Suppressor macrophage (primary cell): Measurements from ENCODE around the gene ING5.

ENCODE experiments used
- DNase-seq, 4 experiments: peaks; one replicate each; pipeline ENCODE4 v3.0.0-alpha.2; 2020 to 2022

ING5 gene

DNA sequence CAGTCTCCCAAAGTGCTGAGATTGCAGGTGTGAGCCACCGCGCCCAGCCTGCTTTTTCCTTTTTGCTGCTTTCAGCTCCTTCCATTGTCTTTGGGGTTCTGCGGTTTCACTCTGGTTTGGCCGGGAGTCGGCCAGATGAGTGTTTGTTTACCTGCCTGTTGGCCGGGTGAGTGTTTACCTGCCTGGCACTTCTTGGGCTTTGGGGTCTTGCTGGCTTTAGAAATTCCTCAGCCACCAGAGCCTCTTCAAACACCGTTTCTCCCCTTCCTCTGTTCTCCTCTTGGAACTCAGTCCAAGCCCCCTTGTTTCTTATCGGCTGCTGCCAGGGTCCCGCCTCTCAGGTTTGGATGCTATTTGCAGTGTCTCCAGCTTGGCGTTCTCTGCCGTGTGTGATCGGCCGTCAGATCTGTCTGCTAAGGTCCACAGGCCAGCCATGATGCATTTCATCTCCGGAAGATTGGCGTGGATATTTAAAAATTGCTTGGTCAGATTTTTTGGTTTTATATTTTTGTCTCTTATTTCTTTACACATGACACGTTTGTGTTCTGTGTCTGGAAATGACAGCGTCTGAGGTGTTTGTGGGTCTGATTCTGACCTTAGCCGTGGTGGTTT, 60.6 kb downstream of the ING5 start:
- DNase-seq: no peak

GRCh38 chr2:241762933-241763369, 61.1 kb downstream of the ING5 start:
- no peak for DNase-seq

- DNase-seq: no peak
Observed at GRCh38 chr2:241763551-241764274, 61.9 kb downstream of the ING5 start.

DNA sequence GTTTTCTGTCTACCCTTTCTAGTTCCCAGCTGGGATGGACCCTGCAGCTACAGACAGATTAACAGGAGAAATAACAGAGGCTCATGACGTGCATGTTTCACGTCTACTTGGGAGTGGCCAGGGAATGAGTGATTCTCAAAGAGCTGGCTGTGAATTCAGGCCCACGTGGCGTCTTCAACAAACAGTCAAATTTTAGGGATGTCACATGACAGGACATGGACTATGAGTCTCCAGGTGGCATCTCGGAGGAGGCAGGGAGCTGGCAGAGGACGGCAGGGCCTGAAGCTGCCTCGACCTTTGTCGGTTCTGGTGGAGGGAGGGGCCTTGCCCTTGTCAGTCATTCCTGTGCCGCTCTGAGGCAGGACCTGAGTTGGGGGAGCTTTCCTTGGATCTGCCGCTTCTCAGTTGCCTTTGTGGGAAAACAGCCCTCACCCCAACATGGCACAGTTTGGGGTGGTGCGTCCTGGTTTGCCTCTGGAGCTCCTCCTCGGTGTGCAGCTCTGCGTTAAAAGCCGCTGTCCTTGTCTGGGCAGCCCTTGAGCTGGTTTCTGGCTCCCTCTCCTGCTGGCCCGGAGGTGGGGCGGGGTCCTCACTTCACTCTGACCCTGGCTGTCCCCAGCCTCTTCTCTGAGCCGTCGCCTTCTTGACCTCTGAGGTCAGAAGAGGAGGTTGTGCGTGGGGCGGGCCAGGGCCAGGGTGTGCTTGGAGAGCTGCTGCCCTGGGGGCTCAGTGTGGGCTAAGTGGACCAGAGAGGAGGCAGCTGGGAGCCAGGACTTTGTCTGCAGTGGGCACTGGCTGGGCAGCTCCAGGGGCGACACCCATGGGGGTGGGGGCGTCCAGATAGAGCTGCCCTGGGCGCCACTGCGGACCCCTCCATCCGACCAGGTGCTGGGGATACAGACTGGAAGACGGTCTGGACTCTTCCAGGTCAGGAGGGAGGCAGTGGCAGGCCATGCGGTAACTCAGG, 62.7 kb downstream of the ING5 start:
- no peak for DNase-seq

GRCh38 chr2:241767464-241768250, 65.8 kb downstream of the ING5 start:
- no peak for DNase-seq

DNA sequence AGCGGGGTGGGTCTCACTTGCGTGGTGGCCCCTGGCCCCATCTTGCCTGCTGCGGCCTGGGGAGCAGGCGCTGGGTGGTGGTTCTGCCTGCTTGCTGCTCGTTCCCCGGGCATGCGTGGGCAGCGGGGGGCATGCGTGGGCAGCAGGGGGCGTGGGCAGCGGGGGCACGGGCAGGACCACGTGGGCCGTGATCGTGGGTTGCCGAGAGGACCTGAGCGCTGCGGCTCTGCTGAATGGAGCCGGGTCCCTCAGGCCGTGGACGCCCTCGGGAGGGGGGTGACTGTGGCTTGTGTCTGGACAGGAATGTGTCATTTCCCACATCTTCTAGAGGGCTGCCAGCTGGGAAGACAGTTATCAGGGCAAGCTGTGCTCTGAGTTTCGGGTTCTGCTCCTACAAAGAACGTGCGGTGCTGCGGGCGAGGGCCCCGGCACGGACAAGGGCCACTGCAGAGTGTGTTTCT, 66.4 kb downstream of the ING5 start:
- DNase-seq: no peak

DNA sequence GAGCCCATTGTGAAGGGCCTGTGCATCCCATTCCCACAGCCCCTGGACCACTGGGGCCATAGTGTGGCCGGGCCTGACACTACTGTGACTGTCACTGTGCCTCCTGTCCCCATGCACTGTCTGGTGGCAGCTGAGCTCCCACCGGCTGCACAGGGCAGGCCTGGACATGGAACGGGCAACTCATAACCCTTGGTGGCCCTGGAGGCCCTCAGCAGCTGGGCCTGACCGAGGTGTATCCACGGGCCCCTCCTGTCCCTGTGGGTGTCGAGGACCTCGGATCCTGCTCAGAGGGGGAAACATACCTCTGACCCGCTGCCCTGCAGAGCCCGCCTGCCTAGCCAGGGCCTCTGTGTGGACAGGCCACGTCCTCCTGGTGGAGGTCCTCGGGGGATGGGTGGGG, 67.0 kb downstream of the ING5 start:
- no peak for DNase-seq

GRCh38 chr2:241769819-241770184, 68.0 kb downstream of the ING5 start:
- no peak for DNase-seq

GRCh38 chr2:241770185-241770935, 68.5 kb downstream of the ING5 start:
- no peak for DNase-seq

- no peak for DNase-seq
Observed at GRCh38 chr2:241770936-241771285, 69.1 kb downstream of the ING5 start.

DNA sequence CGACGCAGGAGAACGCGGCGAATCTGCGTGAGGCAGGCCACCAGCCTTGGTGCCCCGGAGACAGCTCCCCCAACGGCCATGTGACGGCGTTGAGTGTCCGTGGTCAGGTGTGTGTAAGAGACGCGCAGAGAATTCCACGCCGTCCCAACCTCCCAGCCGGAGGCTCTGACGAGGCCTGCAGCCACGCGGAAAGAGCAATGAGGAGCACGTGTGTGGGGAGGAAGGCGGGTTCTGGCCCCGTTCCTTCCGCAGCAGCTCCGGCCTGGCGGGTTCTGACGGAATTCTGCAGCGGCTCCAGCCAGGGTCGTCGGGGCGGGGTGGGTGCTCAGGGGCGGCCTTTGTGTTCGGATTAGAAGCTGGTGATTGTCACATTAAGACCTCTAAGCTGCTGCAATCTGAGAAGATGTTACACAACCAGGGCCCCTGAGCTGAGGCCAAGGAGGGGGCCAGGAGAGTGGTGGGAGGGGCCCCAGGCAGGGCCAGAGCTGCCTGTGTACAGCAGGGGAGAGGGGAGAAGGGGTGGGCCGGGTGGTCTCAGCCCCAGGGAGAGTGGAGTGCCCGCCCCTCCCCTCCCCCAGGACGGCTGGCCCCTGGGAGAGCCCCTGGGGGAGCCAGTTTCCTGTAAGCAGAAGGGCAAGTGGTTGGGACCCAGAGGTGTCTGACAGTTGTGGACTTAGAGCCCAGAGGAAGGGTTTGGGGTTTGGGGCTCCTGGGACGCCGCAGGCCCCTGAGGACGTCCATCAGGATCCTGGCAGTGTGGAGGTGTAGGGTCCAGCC, 69.6 kb downstream of the ING5 start:
- no peak for DNase-seq

DNA sequence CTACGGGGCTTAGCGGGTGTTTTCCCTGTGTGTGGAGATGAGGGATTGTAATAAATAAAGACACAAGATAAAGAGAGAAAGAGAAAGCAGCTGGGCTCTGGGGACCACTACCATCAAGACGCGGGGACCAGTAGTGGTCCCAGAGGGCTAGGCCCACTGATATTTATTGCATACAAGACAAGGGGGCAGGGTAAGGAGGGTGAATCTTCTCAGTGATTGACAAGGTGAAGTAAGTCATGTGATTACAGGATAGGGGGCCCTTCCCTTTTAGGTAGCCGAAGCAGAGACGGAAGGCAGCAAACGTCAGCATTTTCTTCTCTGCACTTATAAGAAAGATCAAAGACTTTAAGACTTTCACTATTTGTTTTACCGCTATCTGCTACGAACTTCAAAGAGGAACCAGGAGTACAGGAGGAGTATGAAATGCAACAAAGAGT, 70.2 kb downstream of the ING5 start:
- no peak for DNase-seq

GRCh38 chr2:241773511-241774418, 71.9 kb downstream of the ING5 start:
- DNase-seq: no peak

DNA sequence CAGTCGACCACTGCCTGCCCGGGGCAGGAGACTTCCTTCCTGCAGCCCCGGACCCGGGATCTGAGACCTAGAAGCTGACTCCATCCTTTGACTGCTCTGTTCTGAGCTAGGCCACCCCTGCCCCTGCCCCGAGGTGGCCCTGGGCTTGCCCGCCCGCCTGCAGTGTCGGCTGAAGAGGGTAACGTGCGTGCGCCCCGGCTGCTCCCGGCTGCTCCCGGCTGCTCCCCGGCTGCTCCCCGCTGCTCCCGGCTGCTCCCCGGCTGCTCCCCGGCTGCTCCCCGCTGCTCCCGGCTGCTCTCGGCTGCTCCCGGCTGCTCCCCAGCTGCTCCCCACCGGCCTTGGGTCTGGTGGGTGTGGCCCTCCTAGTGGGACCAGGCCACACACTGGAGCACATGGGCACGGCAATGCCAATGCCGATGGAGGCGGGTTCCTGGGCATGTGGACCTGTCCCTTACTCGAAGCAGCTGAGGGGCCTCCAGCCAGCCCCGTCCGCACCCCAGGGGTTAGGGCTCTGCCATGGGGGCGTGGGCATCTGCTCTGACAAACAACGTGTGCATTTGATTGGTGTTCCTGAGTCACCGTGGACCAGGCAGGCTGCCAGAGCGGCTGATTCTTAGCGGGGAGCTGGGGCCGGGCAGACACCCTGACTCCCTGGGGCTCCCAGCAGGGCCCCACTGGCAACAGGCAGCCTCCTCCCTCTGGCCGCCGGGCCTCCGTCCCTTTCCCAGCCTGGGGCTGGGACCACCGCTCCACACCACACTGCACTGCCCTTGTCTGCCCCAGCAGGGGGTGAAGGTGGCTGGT, 72.8 kb downstream of the ING5 start:
- DNase-seq: no peak

DNA sequence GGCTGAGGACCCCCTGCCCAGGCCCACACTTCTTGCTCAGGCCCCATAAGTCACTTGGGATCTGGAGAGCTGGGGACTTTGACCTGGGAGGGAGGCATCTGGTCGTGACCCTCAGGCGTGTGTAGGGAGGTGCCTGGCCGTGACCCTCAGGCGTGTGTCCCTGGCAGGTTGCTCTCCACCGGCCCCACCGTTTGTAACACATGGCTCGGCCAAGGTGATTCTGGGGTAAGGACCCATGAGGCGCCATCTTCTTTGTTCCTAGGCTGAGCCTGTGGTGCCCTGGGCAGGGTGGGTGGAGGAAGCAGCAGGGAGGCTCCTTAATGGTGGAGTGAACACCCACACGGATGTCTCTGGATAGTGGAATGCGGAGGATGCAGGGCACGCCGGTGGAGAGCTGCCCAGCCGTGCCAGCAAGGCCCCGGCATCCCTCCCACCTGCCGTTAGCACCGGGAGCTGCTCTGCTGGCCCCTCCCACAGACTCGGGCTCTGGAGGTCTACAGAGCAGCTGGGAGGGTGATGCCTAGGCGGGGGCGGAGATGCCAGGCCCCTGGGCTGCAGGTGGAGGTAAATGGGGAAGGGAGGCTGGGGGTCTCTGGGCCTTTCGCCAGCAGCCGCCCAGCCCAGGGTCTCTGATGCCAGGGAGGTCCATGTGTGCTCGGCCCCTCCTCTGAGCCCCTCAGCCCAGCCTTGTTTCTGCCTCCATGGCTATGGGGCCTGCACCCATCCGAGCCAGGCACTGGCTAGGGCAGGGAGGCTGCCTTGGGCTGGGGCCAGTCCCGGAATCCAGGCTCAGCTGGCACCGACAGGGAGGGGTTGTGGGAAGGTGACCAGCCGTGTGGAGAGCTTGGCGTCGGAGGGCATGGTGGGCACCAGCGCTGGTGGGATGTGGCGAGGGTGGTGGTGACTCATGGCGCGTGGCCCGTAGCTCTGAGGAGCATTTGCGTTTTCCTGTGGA, 73.7 kb downstream of the ING5 start:
- no peak for DNase-seq

GRCh38 chr2:241776336-241777169, 74.7 kb downstream of the ING5 start, which contains the start of gene GAL3ST2:
TSS of gene GAL3ST2 (plus strand) at chr2:241776822. CDS start at chr2:241776956, 134 bp downstream.
- DNase-seq: no peak
